HG03064 (cell line): ENCODE measurements around the gene FAM222A.

Experiments
- ATAC-seq: cut with Tn5 transposase; IDR thresholded peaks from one replicate; pipeline ENCODE4 v1.9.1; 2021; ENCODE audit warnings: low read depth; ENCODE audit not compliant: unreplicated experiment

Gene FAM222A

GRCh38 chr12:109770104-109770860 lies 56.7 kb downstream of the FAM222A start:
- no peak for ATAC-seq

DNA sequence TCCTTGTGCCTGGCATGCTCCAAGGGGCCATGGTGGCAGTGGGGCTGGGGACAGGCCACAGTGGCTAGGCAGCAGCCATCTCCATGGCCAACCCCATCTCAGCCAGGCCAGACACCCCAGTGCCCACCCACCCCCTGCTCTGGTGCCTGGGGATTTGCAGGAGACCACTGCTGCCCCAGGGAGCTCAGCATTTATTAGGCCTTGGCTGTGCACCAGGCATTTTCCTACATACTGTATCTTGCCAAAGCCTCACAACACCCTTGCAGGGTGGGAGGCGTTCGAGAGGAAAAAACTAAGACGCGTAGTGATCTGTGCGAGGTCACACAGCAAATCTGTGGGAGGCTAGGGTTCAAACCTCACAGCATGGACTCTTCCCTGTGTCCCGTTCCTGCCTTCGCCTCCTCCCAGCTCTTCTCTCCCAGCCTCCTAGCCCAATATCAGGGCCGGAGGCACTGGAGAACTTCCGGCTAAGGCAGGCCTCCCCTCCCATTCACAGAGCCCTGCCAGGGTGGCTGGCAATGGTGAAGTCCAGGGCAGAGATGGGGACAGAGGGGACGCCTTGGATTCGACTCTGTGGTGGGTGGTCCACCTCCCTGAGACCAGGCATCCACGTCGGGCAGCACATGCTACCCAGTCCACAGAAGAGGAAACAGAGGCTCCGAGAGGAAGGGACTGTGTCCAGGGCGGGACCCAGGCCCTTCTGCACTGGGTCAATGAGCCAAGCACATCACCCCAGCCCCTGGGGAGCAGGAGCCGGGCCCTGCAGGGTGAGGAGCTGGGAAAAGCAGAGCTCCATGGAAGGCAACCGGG lies 57.4 kb downstream of the FAM222A start:
- no peak for ATAC-seq

- no peak for ATAC-seq
Measured at GRCh38 chr12:109771746-109772621, 58.4 kb downstream of the FAM222A start.

GRCh38 chr12:109772622-109773321 lies 59.1 kb downstream of the FAM222A start:
- ATAC-seq: no peak

DNA sequence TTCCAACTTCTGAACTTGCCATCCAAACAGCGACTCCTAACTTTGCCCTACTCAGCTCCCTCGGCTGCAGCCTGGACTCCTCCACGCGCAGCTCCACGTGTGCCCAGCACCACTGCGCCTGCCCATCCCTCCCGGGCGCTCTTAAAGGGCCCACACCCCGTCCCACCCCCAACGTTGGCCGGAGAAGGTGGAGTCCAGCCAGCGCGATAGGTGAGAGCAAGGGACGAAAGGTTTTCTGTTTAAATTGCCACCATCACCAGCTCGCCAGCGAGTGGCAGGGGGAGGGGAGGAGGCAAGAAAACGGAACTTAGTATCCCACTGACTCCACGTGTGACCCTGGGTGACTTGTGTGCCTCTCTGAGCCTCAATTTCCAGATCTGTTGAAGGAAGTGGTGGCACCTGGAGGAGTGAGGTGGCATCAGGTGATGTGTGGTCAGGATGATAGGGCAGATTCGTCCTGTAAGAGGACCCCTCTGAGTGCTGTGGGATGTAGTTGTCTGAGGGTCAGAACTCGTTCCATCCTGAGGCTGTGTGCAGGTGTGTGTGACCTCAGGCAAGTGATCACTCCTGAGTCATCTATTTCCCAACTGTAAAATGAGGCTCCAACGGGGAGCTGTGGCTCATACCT lies 59.9 kb downstream of the FAM222A start:
- ATAC-seq: no peak

GRCh38 chr12:109775172-109775881 lies 61.7 kb downstream of the FAM222A start:
- ATAC-seq: no peak

DNA sequence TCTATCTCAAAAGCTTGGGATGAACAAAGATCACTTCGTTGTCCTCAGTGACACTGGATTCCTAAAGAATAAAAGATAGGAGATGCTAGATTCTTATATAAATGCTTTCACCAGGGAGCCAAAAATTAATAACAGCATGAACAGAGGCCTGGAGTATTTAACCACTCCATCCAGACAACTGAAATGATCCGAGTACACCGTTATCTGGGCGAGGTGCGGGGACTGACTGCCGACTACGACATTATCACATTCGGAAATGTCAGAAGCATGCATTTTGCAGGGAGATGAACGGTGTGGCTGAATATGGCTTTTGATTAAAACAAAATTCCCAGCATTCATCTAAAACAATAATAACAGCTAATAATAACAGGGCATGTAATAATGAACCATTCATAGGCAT lies 63.0 kb downstream of the FAM222A start:
- ATAC-seq: no peak

DNA sequence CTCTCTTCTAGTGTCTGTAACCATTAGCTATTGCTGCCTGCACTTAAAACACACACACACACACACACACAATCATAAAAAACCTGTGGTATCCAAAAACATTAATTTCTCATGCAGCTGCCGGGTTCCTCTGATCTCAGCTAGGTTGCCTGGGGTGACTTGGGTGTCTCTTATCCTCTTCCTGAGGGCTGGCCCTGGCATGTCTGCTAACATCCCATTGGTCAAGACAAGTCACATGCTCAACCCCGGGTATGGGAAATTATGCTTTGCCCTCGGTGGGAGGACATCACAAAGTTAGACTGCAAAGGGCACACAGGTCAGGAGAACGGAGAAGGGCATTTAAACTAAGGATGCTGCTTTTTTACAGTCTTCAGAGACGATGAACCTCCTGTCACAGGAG lies 63.9 kb downstream of the FAM222A start:
- no peak for ATAC-seq

DNA sequence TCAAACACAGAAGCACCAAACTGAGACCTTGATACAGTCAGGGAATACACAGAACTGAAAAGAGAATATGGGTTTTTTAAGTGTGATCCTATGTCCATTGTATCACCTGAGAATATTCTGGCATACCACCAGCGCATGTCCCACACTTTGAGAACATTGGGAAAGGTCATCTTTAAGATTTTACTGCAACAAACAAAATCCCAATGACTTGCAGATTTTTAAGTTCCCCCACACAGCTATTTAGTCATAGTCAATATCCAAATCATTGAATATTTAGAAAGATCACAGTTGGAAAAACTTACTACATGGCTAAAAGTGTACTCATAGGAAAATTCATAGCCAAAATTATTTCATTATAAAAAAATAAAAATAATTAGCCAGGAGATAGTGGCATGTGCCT lies 65.1 kb downstream of the FAM222A start:
- no peak for ATAC-seq

DNA sequence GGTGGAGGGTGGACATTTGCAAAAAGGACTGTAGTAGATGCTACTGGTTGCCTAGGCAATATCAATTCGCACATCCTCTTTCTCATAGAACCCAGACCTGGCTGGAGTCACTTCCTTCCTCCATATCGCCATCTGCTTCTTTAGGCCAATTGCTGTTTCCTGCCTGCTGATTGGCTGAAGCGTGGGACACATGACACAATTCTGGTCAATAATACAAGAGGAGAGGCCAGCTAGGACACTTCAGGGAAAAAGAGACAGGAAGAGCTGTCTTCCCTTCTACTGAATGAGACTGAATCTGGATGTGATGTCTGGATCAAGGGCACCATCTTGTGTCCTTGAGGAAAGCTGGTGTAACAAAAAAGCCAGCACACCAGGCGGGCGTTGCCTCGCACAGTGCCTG lies 65.8 kb downstream of the FAM222A start:
- ATAC-seq: no peak

DNA sequence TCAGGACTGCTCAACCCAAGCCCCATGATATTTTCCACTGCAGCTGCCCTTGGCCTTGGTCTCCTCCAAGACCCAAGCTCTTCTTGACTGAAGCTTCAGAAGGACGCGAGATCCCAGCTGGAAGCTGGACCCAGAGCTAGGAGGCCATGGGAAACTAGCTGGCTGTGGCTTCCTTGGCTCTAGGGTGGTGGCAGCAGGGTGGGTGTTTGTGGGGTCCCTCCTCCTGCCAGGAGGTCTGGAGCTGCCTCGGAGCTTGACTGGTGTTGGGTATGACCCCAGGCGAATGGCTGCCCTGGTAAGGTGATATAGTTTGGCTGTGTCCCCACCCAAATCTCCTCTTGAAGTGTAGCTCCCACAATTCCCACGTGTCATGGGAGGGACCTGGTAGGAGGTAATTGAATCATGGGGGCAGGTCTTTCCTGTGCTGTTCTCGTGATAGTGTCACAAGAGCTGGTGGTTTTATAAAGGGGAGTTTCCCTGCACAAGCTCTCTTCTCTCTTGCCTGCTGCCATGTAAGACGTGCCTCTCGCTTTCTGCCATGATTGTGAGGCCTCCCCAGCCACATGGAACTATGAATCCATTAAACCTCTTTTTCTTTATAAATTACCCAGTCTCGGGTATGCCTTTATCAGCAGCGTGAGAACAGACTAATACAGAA lies 68.2 kb downstream of the FAM222A start:
- no peak for ATAC-seq

- no peak for ATAC-seq
Measured at GRCh38 chr12:109782326-109782703, 68.7 kb downstream of the FAM222A start.

DNA sequence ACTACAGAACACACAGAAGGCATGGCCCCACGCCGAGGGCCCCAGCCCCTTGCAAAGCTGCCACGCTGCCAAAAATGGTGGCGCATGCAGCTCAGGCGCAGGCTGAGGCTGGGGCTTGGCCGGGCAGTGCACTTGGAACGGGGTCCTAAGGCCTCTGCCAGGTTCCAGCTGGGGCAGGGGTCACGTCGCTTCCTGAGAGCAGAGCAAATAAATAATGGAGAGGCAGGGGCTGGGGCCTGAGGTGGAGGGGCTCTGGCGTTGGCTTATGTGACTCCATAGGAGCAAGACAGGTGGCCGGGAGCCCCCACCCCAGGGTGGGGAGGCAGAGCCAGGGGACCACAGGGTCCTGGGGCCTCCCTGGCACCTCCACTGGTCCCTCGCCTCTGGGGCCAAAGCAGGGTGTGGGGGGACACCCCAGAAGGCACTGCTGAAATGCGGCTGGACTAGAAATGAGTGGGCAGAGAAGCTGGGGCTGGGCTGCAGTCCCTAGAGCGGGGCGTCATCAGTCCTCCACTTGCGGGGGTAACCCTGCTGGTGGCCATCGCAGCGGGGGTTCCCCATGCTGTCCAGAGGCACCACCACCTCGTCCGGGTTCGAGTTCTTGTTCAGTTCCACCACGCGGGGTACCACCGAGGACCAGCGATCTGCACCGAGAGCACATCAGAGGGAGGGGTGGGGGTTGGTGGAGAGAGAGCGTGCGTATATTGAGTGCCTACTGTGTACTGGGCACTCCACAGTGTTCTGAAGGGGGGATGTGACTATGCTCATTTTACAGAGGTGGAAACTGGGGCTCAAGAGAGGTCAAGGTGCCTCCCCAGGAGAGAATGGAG lies 69.7 kb downstream of the FAM222A start:
- ATAC-seq: no peak

DNA sequence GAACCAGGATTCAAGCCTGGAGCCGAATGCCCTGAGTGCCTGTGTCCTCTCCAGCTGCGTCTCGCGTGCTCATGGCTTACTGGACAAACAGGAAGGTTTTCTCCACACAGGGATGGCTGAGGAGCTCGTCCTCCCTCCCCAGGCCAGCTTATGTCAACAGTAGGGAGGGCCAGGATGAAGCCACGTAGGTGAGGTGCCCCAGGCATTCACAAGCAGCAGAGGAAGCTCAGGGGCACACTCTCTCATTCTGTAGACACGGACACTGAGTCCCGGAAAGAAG lies 70.3 kb downstream of the FAM222A start:
- ATAC-seq: no peak

GRCh38 chr12:109785854-109786253 lies 72.2 kb downstream of the FAM222A start:
- ATAC-seq: no peak

GRCh38 chr12:109786799-109787198 lies 73.2 kb downstream of the FAM222A start:
- no peak for ATAC-seq

GRCh38 chr12:109789526-109790048 lies 76.0 kb downstream of the FAM222A start:
- ATAC-seq: no peak

DNA sequence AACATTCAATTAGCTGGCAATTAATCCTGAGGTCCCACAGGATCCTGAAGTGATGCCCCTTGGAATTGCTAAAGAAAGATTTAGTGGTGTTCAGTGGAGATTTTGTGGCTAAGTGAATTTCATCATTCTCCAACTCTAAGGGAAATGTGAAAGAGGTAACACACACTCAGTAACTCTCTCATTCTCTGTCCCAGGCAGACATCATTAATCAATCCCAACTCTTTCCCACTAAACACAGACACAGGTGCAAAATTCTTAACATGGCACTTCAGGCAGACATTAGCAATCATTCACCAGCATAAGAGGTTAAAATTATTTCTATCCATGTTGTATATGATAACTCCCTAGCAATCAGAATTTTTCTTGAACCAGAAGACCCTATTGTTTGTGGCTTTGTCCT lies 79.4 kb downstream of the FAM222A start:
- ATAC-seq: no peak
